Immature natural killer cell (primary cell): ENCODE measurements around the gene HEXIM2. TPM values are rescaled to one million over a fixed set of nuclear protein-coding genes. Genes with fewer than 3 reads are reported as not detected.
"Not testable (repeated sequence)": the region's sequence is repeated elsewhere in the genome, so short reads cannot be mapped to it uniquely, and the experiment has no call there.

Experiments
- DNase-seq, 3 donors: peaks; one replicate each; pipeline ENCODE4 v3.0.0; 2022; ENCODE audit warnings: mixed read lengths in 1 of 3
- H3K27ac Mint-ChIP-seq, 6 donors: one replicate each; pipeline ENCODE4 v1.8.0; 2020; ENCODE audit warnings: mixed read lengths in 6 of 6, mild to moderate bottlenecking in 5 of 6, inconsistent platforms in 4 of 6, moderate library complexity in 3 of 6
- H3K27me3 Mint-ChIP-seq, 3 donors: one replicate each; pipeline ENCODE4 v1.8.0; 2020 to 2021; ENCODE audit warnings: low read depth in 3 of 3, mild to moderate bottlenecking in 3 of 3, mixed read lengths in 3 of 3, moderate library complexity in 3 of 3, inconsistent platforms in 1 of 3
- H3K36me3 Mint-ChIP-seq, 3 donors: one replicate each; pipeline ENCODE4 v1.8.0; 2020; ENCODE audit warnings: mixed read lengths in 3 of 3, inconsistent platforms in 2 of 3, mild to moderate bottlenecking in 2 of 3
- H3K4me1 Mint-ChIP-seq, 2 donors: one replicate each; pipeline ENCODE4 v1.8.0; 2020; ENCODE audit warnings: inconsistent platforms in 2 of 2, mild to moderate bottlenecking in 2 of 2, mixed read lengths in 2 of 2, moderate library complexity in 1 of 2
- H3K4me3 Mint-ChIP-seq, 5 donors: one replicate each; pipeline ENCODE4 v1.8.0; 2020; ENCODE audit warnings: mild to moderate bottlenecking in 5 of 5, mixed read lengths in 5 of 5, inconsistent platforms in 3 of 5, moderate library complexity in 3 of 5
- H3K9me3 Mint-ChIP-seq, 6 donors: one replicate each; pipeline ENCODE4 v1.8.0; 2020; ENCODE audit warnings: mild to moderate bottlenecking in 6 of 6, mixed read lengths in 6 of 6, inconsistent platforms in 4 of 6, moderate library complexity in 3 of 6
- polyA plus RNA-seq, 3 donors: library from polyadenylated mRNA; unstranded; fragments of 300-500 nt; fragmentation: Illumina TruSeq; gene quantifications; one replicate each; pipeline ENCODE4 v1.2.3, GENCODE V29; 2021

HEXIM2 gene
- polyA plus RNA-seq, 3 donors from 2014 or later: 1.9 to 7.4 (median 5.6) TPM

DNA sequence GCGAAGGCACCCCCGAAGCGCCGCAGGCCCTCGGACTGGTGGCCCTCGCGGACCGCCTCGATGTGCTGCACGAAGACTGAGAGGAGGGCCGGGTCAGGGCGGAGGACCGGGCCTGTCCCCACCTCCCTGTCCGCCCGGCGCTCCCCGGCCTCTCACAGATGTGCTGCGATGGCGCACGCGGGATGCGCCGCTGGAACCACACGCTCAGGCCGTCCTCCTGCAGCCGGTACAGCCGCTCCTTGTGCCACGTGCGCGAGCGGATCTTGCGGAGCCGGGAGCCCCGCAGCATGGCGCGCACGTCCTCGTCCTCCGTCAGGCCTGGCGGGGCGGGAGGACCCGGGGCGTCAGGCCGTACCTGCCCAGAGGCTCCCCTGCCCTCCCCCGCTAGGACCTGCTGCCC lies 40.6 kb upstream of the HEXIM2 start:
- H3K27me3 Mint-ChIP-seq: peaks cover 2 to 4% (median 4%) of the 10 kb centered on the region in 3 donors
- H3K9me3 Mint-ChIP-seq: no peaks in the 10 kb centered on the region
- no peaks in the 10 kb centered on the region for H3K36me3 Mint-ChIP-seq
- no peak overlapping the region for H3K27ac Mint-ChIP-seq
- no peak for DNase-seq
- no peaks in the 10 kb centered on the region for H3K4me1 Mint-ChIP-seq
- no peak overlapping the region for H3K4me3 Mint-ChIP-seq

DNA sequence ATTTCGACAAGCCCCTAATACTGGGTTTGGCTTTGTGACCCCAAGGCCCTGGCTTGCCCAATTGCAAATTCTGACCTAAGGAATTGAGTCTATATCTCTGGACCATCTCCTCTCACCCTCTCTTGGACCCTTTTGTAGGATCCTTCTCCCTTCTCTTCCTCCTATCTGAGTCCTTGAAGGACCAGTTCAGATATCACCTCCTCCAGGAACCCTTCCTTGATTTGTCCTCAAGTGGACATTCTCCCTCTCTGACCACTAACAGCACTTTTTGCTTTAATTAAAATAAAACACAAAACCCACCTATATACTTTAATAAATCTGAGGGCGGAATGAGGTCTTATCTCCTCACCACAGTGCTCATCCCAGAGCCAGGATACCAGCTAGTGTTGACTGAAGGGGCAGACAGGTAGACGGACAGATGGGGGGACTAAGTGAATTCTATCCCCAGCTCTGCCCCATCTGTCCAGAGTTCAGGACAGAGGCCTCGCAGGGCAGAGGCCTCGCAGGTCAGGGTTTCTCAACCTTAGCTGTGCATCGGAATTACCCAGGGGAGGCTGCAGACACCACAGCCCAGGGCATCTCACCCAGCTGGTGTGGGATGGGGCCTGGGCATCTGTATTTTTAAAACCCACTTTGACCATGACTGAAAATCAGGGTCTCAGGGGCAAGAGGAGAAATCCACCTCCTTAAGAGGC lies 38.5 kb upstream of the HEXIM2 start:
- DNase-seq: no peak
- Mint-ChIP-seq H3K4me3 (no peak overlapping the region), H3K9me3 (no peaks in the 10 kb centered on the region), H3K36me3 (no peaks in the 10 kb centered on the region), H3K4me1 (no peaks in the 10 kb centered on the region), H3K27me3 (peaks cover 2 to 7% (median 4%) of the 10 kb centered on the region in 3 donors), H3K27ac (peak overlapping the region in 1 of 6 donors; percentile 35)

DNA sequence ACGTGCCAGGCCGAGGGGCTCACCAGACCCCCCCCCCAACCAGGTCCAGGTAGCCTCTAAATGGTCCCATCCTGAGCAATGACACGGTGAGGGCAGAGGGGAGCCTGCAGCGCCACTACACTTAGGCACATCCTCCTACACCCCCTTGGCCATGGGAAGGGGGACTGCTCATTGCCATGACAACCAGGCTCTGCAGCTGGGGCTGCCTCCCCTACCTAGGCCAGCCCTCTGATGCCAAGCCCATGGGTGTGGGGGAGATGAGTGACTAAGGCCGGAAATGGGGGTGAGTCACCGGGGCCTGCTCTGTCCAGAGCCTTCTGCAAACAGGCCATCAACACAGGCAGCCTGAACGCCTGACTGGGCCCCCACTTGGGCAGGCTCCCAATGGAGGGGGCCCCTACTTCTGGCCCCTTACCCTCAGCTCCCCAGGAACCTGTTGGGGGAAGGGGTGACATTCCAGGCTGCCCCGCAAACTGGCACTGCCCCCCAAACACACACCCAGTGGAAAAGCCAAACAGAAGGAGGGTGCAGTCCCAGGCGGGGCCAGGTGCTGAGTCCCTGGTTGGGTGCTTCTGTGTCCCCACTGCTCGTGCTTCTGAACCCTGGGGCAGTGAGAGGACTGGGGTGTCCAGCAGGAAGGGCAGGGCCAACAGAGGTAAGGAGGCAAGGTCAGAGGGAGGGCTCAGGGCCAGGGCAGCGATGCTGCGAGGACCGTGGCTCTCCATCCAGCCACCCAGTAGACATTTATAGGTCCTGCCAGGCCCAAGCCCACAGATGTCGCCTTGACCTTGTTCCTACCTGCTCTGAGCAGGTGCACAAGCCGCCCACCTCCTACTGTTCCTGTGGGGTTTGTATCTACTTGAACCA lies 37.5 kb upstream of the HEXIM2 start:
- Mint-ChIP-seq H3K36me3 (no peaks in the 10 kb centered on the region), H3K4me3 (no peak overlapping the region), H3K9me3 (no peaks in the 10 kb centered on the region), H3K4me1 (no peaks in the 10 kb centered on the region), H3K27ac (peak overlapping the region in 1 of 6 donors; percentile 7), H3K27me3 (peaks cover 1 to 4% (median 2%) of the 10 kb centered on the region in 3 donors)
- peak in 1 of 3 donors; percentile 26 for DNase-seq

DNA sequence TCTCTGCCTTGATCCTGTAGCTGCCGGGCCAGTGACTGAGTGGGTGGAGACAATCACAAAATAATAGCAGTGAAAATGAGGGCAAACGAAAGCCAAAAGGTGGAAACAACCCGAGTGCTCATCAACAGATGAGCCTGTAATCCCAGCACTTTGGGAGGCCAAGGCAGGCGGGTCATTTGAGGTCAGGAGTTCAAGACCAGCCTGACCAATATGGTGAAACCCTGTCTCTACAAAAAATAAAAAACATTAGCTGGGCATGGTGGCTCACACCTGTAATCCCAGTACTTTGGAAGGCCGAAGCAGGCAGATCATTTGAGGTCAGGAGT lies 36.9 kb upstream of the HEXIM2 start:
- not testable (repeated sequence) for H3K9me3 Mint-ChIP-seq, DNase-seq, H3K27ac Mint-ChIP-seq, H3K27me3 Mint-ChIP-seq, H3K36me3 Mint-ChIP-seq, H3K4me1 Mint-ChIP-seq, H3K4me3 Mint-ChIP-seq

DNA sequence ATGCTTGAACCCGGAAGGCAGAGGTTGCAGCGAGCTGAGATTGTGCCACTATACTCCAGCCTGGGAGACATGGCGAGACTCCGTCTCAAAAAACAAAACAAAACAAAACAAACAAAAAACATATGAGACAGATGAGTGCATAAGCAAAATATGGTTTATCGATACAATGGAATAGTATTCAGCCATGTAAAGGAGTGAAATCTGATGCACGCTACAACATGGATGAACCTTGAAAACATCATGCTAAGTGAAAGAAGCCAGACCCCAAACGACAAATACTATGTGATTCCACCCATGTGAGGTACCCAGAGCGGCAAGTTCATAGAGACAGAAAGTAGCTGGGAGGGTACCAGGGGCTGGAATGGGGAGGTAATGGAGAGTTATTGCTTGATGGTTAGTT lies 36.2 kb upstream of the HEXIM2 start:
- Mint-ChIP-seq H3K4me3 (no peak overlapping the region), H3K27ac (no peak overlapping the region), H3K36me3 (no peaks in the 10 kb centered on the region), H3K4me1 (no peaks in the 10 kb centered on the region), H3K9me3 (no peaks in the 10 kb centered on the region), H3K27me3 (peaks cover 2 to 4% (median 3%) of the 10 kb centered on the region in 3 donors)
- no peak for DNase-seq

DNA sequence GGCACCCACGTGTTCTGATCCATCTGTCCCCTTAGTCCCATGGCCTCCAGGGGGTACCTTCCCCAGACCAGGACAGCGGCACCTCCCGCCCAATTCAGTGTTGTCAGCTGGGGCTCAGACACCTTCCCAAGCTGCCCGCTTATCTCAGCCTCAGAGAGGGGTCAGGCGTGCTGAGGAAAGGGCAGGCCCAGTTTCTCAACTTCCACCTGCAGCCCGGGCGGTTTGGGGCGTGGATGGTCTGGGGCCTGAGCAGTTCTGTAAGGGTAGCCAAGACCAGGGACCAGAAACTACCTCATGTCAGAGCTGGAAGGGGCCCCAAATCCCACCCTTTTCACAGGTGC lies 34.5 kb upstream of the HEXIM2 start:
- H3K27me3 Mint-ChIP-seq: peaks cover 2 to 4% (median 3%) of the 10 kb centered on the region in 3 donors
- no peaks in the 10 kb centered on the region for H3K9me3 Mint-ChIP-seq
- H3K36me3 Mint-ChIP-seq: no peaks in the 10 kb centered on the region
- no peak overlapping the region for H3K27ac Mint-ChIP-seq
- no peak for DNase-seq
- no peaks in the 10 kb centered on the region for H3K4me1 Mint-ChIP-seq
- no peak overlapping the region for H3K4me3 Mint-ChIP-seq

DNA sequence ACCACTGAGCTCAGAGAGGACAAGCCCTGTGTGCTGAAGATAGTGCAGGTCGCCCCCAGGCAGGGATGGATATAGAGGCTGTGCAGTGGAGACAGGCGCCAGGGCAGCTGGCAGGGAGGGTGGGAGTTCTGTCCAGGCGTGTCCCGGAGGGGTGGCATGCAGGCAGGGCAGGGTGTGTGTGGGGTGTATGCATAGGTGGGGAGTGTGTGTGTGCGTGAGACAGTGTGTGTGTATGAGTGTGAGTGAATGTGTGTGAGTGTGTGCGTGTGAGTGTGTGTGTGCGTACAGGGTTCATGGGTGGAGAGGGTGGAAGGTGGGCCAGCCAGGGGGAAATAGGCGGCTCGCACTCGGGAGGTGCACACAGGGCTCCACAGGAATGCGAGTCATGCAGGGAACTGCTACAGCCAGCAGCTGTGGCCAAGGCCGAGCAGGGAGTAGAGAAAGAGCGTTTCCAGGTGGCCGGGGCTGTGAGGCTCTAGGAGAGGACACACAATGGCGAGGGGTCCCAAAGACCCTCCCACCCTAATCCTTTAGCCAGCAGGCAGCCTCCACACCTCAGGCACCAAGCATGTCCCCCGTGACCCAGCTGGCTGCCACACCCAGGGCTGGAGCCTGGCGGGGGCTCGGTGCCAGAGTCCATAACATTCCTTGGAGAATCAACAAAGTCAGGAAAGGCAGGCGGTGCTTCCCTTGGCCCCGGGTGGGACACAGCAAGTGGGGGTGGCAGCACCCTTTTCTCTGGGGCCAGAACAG lies 34.0 kb upstream of the HEXIM2 start:
- H3K4me3 Mint-ChIP-seq: no peak overlapping the region
- no peaks in the 10 kb centered on the region for H3K9me3 Mint-ChIP-seq
- no peaks in the 10 kb centered on the region for H3K4me1 Mint-ChIP-seq
- peaks cover 2 to 4% (median 3%) of the 10 kb centered on the region in 3 donors for H3K27me3 Mint-ChIP-seq
- no peaks in the 10 kb centered on the region for H3K36me3 Mint-ChIP-seq
- no peak overlapping the region for H3K27ac Mint-ChIP-seq
- no peak for DNase-seq

DNA sequence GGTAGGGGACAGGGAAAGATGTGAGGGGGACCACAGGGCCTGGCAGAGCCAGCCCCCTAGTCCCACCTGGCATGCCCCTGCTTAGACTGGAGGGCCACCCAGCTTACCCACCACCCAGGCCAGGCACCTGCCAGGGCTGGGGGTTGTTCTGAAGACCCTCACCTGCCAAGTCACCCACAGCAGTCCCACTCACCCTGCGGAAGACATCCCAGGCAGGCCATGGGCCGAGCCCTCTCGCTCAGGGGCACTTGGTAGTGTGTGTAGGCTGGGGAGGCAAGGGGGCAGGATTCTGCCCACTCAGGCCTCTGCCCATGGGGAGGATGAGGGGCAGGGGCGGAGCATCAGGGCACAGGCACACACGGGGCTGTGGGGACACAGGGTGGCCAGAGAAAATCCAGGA lies 33.3 kb upstream of the HEXIM2 start:
- Mint-ChIP-seq H3K36me3 (no peaks in the 10 kb centered on the region), H3K27ac (no peak overlapping the region), H3K4me1 (peaks cover 0 to 2% of the 10 kb centered on the region in 2 donors), H3K27me3 (peaks cover 2 to 6% (median 4%) of the 10 kb centered on the region in 3 donors), H3K9me3 (no peaks in the 10 kb centered on the region), H3K4me3 (no peak overlapping the region)
- DNase-seq: no peak

DNA sequence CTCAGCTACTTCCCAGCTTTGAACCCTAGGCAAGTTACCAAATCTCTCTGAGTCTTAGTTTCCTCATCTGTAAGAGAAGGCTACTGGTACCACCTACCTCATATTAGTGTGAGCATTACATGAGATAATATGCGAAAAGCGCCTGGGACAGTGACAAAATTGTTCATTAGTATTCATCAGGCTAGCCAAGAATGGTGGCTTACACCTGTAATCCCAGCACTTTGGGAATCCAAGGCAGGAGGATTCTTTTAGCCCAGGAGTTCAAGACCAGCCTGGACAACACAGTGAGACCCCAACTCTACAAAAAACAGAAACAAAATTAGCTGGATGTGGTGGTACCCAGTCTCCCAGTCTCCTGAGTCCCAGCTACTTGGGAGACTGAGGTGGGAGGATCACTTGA lies 32.7 kb upstream of the HEXIM2 start:
- peaks cover 4 to 7% (median 5%) of the 10 kb centered on the region in 3 donors for H3K27me3 Mint-ChIP-seq
- peaks cover 4 to 5% of the 10 kb centered on the region in 2 donors for H3K4me1 Mint-ChIP-seq
- H3K4me3 Mint-ChIP-seq: no peak overlapping the region
- no peaks in the 10 kb centered on the region for H3K36me3 Mint-ChIP-seq
- H3K27ac Mint-ChIP-seq: no peak overlapping the region
- no peak for DNase-seq
- no peaks in the 10 kb centered on the region for H3K9me3 Mint-ChIP-seq

DNA sequence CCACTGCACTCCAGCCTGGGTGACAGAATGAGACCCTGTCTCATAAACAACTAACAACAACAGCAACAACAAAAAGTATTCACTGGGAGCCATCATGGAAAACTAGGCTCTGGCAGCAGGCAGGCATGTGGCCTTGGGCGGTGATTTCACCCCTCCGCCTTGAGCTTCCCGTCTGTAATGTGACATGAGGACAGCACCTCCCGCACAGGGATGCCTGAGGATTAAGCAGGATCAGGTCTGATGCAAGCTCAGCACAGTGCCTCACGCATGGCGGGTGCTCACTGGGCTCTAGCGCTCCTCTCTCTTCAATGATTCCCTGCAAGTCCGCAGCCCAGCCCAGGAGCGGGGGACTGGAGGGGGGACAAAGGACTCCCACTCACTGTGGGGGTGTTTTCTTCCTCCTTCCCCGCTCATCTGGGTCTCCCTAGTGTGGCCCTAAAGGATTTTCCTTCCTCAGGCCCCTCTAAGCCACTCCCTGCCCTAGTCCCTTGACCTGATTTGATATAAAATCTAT lies 32.2 kb upstream of the HEXIM2 start:
- Mint-ChIP-seq H3K36me3 (no peaks in the 10 kb centered on the region), H3K27ac (no peak overlapping the region), H3K9me3 (no peaks in the 10 kb centered on the region), H3K4me3 (no peak overlapping the region), H3K4me1 (peaks cover 4 to 6% of the 10 kb centered on the region in 2 donors), H3K27me3 (peaks cover 4 to 7% (median 5%) of the 10 kb centered on the region in 3 donors)
- no peak for DNase-seq

DNA sequence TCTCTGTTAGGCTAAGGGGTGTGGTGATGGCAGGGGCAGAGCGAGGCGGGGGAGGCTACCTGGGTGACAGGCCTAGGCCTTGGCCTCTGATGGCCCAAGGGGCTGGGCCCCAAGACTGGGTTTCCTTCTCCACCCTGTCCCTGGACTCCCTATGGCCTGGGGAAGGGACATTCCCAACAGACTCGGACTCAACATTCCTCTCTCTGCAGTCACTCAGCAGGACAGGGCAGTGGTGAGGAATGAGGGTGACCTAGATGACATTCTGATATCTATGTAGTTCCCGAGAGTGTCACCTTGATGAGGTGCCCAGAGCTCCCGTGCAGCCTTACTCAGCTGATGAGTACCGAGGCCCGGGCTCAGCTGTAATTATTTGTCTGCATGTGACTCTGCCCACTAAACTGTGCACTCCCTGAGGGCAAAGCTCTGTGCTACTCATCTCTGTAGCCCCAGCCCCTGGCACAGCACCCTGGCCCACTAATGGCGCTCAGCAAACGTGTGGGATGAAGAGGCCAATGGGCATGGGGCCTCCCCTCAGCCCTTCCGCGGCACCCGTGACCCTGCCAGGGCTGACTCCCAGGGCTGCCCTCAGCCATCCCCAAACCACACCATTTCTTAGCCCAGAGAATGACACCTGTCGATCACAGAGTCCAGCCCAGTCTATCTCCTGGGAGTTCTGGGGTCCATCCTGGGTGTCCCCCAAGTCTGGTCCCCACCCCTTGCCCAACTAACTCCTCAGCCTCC lies 31.6 kb upstream of the HEXIM2 start:
- H3K36me3 Mint-ChIP-seq: no peaks in the 10 kb centered on the region
- H3K4me3 Mint-ChIP-seq: peak overlapping the region in 1 of 5 donors; percentile 47
- DNase-seq: no peak
- no peak overlapping the region for H3K27ac Mint-ChIP-seq
- H3K4me1 Mint-ChIP-seq: peaks cover 6 to 8% of the 10 kb centered on the region in 2 donors
- H3K27me3 Mint-ChIP-seq: peaks cover 4 to 7% (median 6%) of the 10 kb centered on the region in 3 donors
- H3K9me3 Mint-ChIP-seq: no peaks in the 10 kb centered on the region

DNA sequence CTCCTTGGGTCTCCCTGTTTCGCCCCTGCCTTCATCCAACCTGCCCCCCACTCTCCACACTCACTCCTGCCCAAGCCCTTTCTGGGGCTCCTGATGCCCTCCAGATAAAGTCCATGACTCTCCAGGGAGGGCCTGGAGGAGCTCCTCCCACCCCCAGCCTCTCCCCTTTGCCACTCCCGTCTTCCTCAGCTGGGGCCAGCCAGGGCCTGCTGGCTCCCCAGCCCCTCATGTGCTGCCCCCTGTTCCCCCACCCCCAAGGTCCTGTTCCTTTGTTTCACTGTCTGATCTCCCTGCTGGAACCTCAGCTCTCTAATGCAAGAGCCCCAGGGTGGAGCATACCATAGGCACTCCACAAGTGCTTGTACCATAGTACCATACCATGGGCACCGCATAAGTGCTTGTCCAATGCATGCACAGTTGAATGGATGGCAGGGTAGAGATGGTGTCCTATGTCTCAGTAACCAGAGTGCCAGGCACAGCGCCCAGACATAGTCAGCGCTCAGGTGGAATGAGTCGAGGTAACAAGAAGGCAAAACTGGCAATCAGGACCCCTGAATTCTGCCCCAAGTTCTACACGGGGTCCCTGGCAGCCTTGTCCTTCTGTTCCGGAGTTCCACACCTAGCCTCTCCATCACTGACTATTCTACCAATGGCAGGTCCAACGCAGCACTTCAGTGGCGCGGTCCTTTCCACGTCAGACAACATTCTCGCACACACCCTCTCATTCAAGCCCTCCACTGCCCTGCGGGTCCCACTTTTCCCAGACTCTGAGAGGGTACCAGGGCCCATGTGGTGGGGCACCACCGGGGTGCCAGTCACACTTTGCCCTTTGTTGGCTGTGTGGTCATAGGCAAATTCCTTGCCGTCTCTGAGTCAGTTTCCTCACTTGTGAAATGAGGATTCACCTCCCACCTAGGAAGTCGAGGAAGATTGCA lies 30.7 kb upstream of the HEXIM2 start:
- Mint-ChIP-seq H3K4me1 (peaks cover 12 to 16% of the 10 kb centered on the region in 2 donors), H3K4me3 (peak overlapping the region; percentile 44 to 93 (median 57)), H3K27ac (no peak overlapping the region), H3K27me3 (peaks cover 8 to 10% (median 9%) of the 10 kb centered on the region in 3 donors), H3K36me3 (no peaks in the 10 kb centered on the region), H3K9me3 (no peaks in the 10 kb centered on the region)
- DNase-seq: no peak
